Frontal cortex (tissue), 4 donors: ENCODE data around the gene KIAA1755. TPM values are rescaled to one million over a fixed set of nuclear protein-coding genes. Genes with fewer than 3 reads are reported as not detected.

Source experiments
- DNase-seq, 2 donors: peaks; one replicate each; pipeline ENCODE4 v3.0.0; 2012; ENCODE audit warnings: low spot score in 2 of 2
- FAIRE-seq: peaks from 2 replicates; lab custom pipeline; 2012; peaks lifted over from hg19 to GRCh38; lab: Jason Lieb, UNC
- total RNA-seq: library from RNA; depleted of rRNA; stranded (reverse); fragments of >200 nt; gene quantifications from one replicate; pipeline ENCODE4 v1.2.3, GENCODE V29; 2014
- donor health status: control.
- donor health status: control.
- donor health status: control.

KIAA1755 gene
- total RNA-seq, 1 donor from 2014 or later, result 1.2 TPM

DNA sequence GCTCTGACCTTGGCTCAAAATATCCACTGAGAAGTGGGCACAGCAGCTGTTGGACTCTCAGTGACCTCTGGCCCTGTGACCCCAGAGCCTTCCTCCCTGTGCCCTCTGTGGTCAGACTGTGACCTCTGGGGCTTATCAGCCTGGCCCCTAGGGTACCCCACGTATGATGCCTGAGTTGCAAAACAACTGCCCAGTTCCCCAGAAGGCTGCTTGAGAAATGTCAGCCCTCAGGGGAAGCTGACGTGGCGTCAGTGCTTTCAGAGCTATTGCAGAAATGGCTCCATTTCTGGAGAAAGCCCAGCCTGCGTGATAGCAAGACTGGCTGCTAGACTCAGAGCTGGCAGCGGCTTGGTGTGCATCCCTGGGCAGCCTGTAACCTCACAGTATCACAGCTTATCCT, 63.9 kb downstream of the KIAA1755 start:
- FAIRE-seq (no peak), DNase-seq (no peak)

DNA sequence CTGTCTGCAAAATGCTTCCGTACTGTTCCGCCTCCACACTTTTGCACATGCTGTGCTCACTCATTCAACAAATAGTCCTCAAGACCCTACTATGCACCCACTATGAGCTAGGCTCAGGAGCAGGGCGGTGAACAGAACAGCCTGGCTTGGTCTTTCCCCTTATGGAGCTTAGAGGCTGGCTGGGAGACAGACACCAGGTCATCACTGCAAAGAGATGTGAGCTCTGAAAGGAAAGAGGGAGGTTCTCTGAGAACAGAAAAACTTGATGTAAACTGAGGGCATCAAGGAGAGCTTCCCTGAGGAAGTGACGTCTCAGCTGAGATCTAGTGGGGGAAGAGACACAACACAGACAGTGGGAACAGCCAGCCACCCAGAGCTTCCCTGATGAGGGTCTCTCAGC, 64.5 kb downstream of the KIAA1755 start:
- DNase-seq (no peak), FAIRE-seq (no peak)

DNA sequence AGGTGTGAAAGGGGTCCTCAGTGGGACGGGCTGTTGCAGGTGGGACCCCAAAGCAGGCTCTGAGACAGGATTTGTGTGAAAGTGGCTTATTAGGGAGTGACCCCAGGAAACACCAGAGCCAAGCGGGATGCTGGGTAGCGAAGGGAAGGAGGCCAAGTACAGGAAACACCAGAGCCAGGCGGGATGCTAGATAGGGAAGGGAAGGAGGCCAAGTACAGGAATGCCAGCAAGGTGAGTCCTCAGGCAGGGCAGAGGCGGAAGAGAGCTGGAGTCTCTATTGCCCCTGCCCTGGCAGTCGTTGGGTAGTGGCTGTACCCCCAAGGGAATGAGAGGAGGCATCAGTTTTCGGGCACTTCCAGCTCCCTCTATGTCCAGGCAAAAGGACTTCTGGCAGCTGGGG, 65.0 kb downstream of the KIAA1755 start:
- FAIRE-seq (no peak), DNase-seq (no peak)

DNA sequence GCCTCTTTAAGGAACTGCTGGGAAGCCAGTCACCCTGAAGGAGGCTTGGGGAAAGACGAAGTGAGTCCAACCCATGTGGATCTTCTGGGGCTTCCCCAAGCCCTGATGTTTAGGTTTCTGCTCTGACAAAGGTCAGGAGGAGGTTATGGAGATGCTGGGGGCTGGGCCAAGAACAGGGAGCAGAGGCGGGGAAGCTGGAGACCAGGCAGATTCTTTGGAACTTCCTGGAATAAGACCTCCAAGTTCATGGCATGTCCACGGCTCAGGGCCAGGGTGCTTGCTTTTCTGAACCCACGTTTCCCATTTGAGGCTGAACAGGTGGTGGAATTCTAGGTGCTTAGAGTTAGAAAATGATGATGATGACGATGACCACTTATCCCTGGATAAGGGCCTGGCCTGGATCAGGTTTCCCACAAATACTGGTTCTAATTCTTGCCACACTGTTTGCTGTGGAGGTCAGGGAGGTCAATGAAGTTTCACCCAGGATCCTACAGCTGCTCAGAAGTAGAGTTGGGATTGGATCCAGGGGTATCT, 65.5 kb downstream of the KIAA1755 start:
- DNase-seq (no peak), FAIRE-seq (no peak)

DNA sequence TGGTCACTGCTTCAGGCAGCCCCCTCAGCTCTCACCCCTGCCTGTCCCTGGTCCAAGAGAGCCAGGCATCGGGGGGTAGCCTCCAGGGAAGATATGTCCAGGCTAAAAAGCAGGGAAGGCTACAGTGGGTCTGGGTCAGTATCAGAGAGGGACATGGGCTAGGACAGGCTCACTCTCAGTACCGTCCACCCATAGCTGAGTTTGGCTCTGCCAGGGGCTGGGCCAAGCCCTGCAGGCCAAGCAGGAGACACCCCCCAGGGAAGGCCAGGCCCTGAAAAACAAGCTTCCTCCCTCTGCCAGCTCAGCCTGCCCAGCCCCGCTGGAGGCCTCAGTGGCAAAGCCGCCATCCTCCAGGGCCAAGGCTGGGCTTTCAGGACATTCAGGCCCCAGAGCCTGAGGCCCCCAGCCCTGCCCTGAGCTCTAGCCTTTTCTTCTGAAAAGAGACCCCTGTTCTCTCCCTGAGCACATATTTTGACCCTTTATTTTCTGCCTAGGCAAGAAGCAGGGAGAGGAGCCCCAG, 66.9 kb downstream of the KIAA1755 start:
- FAIRE-seq (no peak), DNase-seq (no peak)

DNA sequence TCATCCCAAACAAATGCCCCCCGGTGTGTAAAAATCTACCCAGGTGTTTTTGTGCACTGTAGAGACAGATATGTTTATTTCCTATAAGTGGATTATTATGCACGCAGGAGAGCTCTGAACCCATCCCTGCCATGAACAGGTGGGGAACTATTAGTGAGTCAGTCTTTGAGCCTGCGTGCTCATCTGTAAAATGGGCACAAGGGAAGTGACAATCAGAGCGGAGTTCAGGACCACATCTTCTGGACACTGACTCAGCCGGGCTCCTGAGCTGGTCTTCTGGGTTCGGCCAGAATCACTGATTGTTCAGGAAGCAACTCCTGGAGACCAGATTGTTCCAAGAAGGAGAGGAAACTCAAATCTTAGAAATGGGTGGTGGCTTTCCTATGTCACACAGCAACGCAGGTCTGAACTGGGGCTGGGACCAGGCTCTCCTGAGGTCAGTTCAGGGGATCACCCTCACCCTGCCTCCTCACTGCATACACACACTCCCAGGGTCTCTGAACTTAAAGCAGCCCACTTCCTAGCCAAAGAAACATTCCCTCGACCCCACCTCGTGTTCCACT, 68.1 kb downstream of the KIAA1755 start:
- no peak for DNase-seq
- FAIRE-seq, result no peak

DNA sequence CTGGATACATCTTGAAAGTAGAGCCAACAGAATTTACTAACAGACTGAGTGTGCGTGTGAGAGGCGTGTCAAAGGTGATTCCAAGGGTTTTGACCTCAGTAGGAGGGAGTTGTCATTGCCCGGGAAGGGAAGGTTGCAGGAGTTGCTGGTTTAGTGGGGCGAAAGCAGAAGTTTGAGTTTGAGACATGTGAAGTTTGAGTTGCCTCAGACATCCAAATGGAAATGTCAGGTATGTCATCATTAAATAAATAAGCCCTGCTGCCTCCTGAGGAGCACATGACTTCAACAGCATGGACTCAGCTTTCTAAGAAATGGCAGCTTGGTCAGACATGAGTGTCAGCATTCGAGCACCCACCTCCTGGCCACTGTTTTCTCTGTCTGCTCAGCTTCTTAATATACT, 68.9 kb downstream of the KIAA1755 start:
- DNase-seq (no peak), FAIRE-seq (no peak)

DNA sequence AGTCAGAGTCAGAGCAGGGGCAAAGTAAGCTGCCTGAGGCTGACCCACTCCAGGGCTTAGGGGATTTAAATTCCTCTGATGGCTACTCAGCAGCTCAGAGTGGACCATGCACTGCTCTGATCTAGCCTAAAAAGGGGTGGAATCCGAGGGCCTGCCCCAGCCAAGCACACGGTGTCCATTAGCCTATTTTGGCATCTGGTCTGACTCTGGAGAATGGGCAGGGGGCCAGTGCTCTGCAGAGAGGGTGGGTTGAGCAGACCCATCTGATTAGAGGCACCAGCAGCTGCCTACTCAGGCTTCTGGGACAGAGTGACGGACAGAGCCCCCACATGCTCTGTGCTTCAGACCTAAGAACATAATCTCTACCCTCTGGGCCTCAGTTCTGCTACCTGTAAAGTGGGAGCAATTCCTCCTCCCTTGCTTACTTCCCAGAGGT, 69.6 kb downstream of the KIAA1755 start:
- no peak for FAIRE-seq

DNA sequence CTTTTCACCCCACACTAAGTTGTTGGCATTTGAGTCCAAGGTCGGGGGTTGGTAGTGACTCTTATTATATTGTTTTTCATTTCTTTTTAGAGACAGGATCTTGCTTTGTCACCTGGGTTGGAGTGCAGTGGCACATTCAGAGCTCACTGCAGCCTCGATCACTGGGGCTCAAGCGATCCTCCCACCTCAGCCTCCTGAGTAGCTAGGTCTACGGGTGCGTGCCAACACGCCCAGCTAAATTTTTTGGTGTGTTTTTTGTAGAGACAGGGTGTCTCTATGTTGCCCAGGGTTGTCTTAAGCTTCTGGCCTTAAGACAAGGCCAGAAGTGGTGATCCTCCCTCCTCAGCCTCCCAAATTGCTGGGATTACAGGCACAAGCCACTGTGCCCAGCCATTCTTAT, 70.4 kb downstream of the KIAA1755 start:
- FAIRE-seq, result no peak

More for the DNA sequence above, 69.6 kb downstream of the KIAA1755 start:
- DNase-seq, result no peak

DNA sequence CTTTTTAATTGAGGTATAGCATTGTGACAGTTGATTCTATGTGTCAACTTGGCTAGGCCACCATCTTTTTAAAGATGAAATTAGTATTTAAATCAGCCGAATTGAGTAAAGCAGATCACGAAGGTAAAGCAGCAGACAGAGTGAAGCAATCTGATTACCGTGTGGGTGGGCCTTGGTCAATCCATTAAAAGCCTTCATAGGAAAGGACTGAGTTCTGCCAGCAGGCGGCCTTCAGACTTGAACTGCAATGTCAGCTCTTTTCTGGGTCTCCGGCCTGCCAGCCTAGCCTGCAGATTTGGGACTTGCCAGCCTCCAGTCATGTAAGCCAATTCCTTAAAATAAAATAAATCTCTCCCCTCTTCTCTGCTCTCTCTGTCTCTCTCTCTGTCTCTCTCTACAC, 73.0 kb downstream of the KIAA1755 start:
- FAIRE-seq, result no peak
- no peak for DNase-seq

More for the DNA sequence above, 70.4 kb downstream of the KIAA1755 start:
- no peak for DNase-seq

DNA sequence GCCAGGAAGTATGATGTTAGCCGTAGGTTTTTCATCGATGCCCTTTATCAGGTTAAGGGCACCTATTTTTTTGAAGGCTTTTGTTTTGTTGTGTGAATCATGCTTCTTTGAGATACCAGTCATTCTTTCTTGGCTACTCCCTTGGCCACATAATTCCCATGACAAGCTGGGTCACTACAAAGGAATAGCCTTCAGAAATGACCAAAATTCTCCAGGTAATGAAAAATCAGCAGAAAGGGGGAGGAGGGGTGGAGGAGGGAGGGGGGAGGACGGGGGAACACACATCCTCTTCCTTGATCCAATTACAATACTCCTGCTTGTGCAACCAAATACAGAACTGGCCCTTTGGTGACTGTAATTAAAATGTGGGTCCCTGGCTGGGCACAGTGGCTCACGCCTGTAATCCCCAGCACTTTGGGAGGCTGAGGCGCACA, 73.7 kb downstream of the KIAA1755 start:
- DNase-seq, result no peak
- no peak for FAIRE-seq

DNA sequence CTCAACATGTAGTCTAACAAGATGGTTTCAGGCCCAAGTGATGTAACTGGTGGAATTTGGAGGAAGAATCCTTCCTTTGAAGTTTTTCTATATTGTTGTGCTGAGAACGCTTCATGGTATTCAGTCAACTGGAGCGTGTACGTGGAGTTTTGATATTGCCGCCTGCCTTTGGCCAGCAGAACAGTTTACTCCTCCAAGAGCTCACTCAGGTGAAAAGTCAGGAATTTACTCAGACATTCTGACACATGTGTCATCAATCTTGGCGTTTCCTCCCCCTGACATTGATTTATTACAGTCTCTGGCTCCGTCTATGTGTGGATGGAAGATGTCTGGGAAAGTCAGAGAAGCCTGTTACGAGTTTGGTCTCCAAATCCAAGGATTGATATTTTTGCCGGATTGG, 76.4 kb downstream of the KIAA1755 start:
- DNase-seq (no peak), FAIRE-seq (no peak)

DNA sequence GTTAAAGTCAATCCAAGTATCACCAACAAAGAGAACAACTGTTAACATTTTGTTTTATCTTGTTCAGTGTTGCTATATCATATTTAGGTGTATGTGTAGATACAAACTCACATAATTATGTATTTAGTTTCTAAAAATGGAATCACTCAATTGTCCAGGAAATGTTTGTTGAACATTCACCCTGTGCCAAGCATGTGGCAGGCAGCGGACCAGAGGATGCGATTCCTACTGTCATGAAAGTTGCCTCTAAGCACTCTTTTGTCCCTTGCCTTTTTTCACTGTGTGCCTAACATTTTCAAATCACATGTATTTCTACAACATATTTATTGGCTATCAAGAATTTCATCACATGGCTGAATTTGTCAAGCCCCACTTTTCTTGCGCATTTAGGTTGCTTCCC, 78.6 kb downstream of the KIAA1755 start:
- no peak for DNase-seq
- FAIRE-seq, result no peak

DNA sequence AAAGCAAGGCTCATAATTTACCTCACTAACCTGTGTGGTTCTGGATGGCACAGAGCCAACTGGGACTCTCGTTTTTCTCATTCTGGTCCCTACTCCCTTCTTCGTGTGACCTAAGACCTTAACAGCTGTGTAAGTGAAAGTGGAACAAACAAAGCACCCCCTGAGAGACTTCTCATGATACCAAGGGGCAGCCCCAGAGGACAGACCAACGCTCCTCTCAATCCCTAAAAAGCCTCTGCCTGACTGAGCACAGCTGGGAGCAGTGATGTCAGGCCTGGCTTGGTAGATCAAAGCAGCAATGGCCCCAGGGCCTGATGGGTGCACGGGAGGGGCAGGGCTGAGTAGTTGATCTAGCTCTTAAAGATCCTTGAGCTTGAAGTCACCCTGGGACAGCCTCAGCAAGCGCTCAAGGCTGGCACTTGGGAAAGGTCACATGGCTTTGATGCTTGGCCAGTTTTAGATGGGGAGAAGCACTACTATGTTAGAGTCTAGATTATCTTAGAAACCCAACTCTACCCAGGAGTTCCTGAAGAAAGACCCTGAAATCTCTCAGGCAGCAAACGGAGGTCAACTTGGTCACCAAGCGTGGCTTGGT, 79.2 kb downstream of the KIAA1755 start:
- FAIRE-seq (no peak), DNase-seq (no peak)

DNA sequence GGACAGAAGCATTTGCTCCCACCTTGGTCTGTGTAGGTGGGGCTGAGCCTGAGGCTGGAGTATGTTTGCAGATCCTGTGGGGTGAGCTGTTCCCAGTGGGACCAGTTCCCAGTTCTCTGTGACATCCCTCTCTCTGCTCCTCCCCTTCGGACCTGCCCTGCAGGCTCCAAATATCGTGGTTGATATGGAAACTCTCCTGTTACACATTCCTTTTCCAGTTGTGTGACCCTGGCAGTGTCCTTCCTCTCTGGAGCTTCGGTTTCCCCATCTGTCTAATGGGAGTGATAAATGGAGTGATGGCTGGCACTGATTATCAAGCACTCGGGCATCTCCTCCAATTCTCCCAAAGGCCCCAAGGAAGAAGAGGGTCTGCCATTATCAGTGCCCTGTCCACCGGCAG, 79.8 kb downstream of the KIAA1755 start:
- DNase-seq (no peak), FAIRE-seq (no peak)

DNA sequence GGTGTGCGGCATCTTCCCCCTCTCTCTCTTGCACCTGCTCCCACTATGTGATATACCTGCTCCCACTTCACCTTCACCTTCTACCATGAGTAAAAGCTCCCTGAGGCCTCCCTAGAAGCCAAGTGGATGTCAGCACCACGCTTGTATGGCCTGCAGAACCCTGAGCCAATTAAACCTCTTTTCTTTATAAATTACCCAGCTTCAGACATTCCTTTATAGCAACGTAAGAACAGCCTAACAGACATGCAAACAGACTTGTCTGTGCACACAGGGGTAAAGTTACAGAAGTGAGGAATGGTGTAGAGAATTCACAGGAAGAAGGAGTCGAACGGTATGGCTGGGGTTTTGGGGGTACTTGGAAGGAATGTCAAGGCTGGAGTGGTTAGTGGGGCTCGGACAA, 80.7 kb downstream of the KIAA1755 start:
- no peak for FAIRE-seq
- no peak for DNase-seq

DNA sequence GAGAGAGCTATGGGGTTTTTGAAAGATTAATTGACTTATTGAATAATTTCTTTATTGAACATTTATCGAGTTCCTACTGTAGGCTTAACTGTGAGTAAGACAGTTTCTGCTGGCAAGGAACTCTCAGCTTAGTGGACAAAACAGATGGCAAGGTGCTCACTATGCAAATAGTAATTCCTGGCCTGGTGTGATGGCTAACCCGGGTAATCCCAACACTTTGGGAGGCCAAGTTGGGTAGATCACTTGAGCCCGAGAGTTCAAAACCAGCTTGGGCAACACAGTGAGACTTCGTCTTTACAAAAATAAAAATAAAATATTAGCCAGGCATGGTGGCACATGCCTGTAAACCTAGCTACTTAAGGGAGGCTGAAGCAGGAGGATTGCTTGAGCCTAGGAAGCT, 82.0 kb downstream of the KIAA1755 start:
- FAIRE-seq (no peak), DNase-seq (no peak)

DNA sequence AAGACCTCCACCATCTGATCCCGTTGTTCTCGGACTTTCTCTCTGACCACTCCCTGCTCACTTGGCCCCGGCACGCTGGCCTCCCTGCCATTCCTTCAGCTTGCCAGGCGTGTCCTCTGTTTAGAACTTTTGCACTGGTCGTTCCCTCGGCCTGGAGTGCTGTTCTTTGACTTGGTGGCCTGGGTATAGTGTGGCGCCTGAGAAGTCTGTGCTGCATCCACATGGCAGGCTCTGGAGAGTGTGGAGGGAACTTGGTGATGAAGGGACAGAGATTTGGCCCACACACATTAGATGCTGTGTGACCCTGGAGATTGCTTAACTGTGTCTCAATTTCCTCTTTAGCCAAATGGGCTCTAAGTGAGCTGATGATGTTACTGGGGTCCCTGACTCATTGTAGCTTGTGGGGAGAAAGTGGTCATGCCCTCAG, 82.5 kb downstream of the KIAA1755 start:
- DNase-seq, result no peak
- FAIRE-seq, result no peak

DNA sequence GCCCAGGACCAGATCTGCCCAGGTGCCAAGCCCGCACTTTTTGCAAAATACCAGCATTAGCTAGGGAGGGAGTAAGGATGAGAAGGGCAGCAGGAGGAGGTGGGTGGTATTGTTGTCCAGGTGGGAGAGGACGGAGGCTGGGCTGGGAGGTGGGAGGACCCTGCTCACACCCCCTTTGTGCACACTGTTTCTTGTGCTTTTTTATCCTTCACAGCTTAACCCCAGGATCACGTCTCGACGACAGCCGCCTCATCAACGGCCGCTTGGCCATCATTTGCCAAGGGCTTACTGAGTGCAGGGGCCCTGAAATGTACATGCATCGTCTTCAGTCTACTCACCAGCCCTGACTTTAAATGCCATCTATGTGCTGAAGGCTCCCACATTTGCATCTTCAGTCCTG, 83.3 kb downstream of the KIAA1755 start:
- DNase-seq, result no peak
- FAIRE-seq, result no peak

DNA sequence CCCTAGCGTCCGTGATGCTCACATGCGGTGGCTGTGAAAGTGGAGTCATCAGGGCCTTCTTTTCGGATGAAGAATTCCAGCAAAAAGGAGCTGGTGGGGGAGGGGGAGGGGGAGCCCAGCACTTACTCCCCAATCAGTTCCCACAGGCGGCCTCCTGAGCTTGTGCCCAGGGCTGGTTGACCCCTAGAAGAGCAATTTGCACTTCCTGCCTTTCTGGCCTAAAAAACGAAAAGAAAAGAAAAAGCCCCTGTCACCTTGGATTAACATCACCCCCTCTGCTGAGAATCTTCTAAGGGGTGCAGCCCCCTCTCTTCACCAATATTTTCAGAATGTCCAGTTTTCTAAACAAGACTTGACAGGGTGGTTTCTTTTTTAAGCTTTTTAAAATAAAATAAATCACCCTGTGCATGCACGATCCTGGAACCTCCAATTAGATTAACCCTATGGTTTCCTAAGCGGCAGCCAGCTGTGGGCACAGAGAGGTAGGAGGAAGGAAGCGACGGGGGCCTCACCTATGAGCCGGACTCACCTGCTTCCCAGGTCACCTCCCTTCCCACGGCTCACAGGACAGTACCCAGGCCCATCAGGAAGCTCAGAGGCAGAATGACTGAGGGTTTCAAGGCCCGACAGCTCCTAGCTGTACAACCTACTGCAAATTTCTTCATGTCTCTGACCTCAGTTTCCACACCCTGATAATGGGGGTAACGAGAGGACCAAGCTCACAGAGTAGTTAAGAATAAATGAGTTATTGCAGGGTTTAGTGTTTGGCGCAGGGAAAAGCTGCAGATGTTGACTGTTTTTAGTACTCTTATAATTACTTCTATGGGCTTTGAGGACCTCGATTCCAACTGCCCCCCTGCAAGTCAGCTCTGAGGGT, 85.0 kb downstream of the KIAA1755 start:
- DNase-seq, result no peak
- FAIRE-seq, result no peak
